Measurements from ENCODE around the gene SEC14L3. TPM values are rescaled to one million over a fixed set of nuclear protein-coding genes. Genes with fewer than 3 reads are reported as not detected.

The SEC14L3 gene
- total RNA-seq = not detected in 2 replicates

GRCh38 chr22:30471616-30472318 is at the start of gene SEC14L3:
Gene SEC14L3, minus strand, starts transcription at chr22:30472017. Its CDS starts 59 bp downstream, at chr22:30471958.

DNA sequence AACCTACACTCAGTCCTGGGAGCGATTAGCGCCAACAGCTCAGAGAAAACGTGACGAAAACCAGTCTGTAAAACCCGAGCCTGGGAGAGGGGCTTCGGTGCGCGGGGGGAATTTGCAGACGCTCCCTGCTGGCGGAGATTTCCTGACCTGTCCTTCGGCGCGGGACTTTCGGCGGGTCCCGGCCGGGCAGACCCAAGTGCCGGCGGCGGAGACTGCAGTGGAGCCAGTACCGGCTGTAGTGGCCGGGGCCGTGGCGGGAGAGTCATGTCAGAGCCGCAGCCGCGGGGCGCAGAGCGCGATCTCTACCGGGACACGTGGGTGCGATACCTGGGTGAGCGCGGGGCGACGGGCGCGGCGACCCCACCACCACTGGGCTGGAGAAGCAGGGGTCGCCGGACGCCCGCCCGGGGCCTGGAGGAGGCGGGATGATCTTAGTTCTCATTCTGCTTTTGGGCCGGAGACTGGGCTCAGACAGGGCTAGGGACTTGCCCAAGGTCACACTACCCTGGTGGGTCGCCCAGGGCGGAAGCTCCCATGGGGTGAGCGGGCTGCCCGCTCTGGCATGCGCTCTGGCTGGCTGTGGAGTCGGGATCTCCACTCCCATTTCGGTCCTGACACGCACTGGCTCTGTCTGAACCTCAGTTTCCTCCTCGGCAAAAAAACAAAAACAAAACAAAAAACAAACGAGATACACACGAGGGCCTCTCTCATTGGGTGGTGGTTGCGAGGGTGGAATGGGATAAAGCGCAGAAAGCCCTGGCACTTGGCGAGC is 46.0 kb downstream of the SEC14L3 start, which contains the start of gene MTFP1:
MTFP1 (plus strand) TSS at position 153 of the 772 bp plus-strand sequence; CDS start at position 265, 112 bp downstream.

Other genes with a start within 250 kb of the SEC14L3 start
- gene LIF, start 225.3 kb downstream of the SEC14L3 start, total RNA-seq = 2.4 and 2.9 TPM in 2 replicates
- gene OSM, start 205.2 kb downstream of the SEC14L3 start, total RNA-seq = not detected in 2 replicates
- gene CASTOR1, start 182.5 kb downstream of the SEC14L3 start, total RNA-seq = 5.4 and 12.6 TPM in 2 replicates
- gene TBC1D10A, start 145.1 kb downstream of the SEC14L3 start, total RNA-seq = 18.7 and 19.3 TPM in 2 replicates
- gene SF3A1, start 115.1 kb downstream of the SEC14L3 start, total RNA-seq = 46.1 and 64.5 TPM in 2 replicates
- gene CCDC157, start 115.0 kb downstream of the SEC14L3 start, total RNA-seq = 3.4 and 4.6 TPM in 2 replicates
- gene RNF215, start 84.6 kb downstream of the SEC14L3 start, total RNA-seq = 16.6 and 18.8 TPM in 2 replicates
- gene SEC14L2, start 75.0 kb downstream of the SEC14L3 start, total RNA-seq = 16.4 and 21.4 TPM in 2 replicates
- gene MTFP1, start 46.2 kb downstream of the SEC14L3 start, total RNA-seq = 27.1 and 27.5 TPM in 2 replicates
- 0.17 TPM in 1 of 2 replicates, not detected in the other for gene SEC14L4, start 33.7 kb upstream of the SEC14L3 start, total RNA-seq
- under 0.01 and 0.50 TPM in 2 replicates for gene SEC14L6, start 74.7 kb upstream of the SEC14L3 start, total RNA-seq
- 0.17 and 0.30 TPM in 2 replicates for gene GAL3ST1, start 102.6 kb upstream of the SEC14L3 start, total RNA-seq
- gene PES1, start 119.9 kb upstream of the SEC14L3 start, total RNA-seq = 71.7 and 95.5 TPM in 2 replicates
- 11.1 and 15.2 TPM in 2 replicates for gene TCN2, start 135.2 kb upstream of the SEC14L3 start, total RNA-seq
- 9.8 and 12.4 TPM in 2 replicates for gene SLC35E4, start 163.8 kb upstream of the SEC14L3 start, total RNA-seq
- gene DUSP18, start 195.9 kb upstream of the SEC14L3 start, total RNA-seq = 7.7 and 10.4 TPM in 2 replicates
- gene OSBP2, start 222.9 kb upstream of the SEC14L3 start, total RNA-seq = 0.84 and 0.89 TPM in 2 replicates